Ovary (tissue), 3 donors: Measurements from ENCODE around the gene TRIM37.

Source experiments
- POLR2A ChIP-seq: fragments of 450-650 bp; IDR thresholded peaks from one replicate; pipeline ENCODE4 v1.6.1; 2017; ENCODE audit warnings: antibody characterized with exemption, mild to moderate bottlenecking, moderate library complexity
- TF ChIP-seq, protein P1 (sequence below), 3 donors: fragments of 450-650 bp in 2 of 3; fragments of 200-600 bp in 1 of 3; IDR thresholded peaks; one replicate each; pipeline versions ENCODE4 v1.5.1 to v1.8.0; 2016 to 2022; ENCODE audit warnings: antibody characterized with exemption in 3 of 3, mild to moderate bottlenecking in 1 of 3
- donor health status: DM: no; HTN: no; CAD: no.

DNA sequence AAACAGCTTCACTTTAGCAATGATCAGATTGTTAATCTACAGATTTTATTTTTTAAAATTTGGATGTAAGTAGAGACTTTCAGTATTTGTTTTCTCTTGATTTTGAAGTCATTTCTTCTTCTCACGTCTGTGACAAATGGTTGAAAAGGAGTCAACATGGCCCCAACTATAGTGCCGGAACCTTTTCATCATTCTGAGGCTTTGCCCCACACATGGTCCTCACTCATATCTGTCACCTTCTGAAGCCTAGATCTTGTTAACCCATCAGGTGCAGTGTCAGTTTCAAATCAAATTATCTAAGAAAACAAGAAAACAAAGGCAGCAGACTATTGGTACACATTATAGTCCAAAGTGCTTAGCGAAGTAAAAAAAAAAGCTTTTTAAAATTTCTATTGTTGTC is 124.1 kb downstream of the TRIM37 start:
- TF ChIP-seq, protein P1, sequence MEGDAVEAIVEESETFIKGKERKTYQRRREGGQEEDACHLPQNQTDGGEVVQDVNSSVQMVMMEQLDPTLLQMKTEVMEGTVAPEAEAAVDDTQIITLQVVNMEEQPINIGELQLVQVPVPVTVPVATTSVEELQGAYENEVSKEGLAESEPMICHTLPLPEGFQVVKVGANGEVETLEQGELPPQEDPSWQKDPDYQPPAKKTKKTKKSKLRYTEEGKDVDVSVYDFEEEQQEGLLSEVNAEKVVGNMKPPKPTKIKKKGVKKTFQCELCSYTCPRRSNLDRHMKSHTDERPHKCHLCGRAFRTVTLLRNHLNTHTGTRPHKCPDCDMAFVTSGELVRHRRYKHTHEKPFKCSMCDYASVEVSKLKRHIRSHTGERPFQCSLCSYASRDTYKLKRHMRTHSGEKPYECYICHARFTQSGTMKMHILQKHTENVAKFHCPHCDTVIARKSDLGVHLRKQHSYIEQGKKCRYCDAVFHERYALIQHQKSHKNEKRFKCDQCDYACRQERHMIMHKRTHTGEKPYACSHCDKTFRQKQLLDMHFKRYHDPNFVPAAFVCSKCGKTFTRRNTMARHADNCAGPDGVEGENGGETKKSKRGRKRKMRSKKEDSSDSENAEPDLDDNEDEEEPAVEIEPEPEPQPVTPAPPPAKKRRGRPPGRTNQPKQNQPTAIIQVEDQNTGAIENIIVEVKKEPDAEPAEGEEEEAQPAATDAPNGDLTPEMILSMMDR (IDR thresholded peaks at IDR 0.05) = no peak
- no peak for TF ChIP-seq POLR2A
